Upper lobe of right lung (tissue), 1 donor: ENCODE measurements around the gene C14orf132. TPM values are rescaled to one million over a fixed set of nuclear protein-coding genes. Genes with fewer than 3 reads are reported as not detected.
A peak's percentile ranks its signal among the peaks of the same experiment; 100 is the strongest.

Source experiments
- ATAC-seq: fragments of 200-7000 bp; cut with Tn5 transposase; one replicate; pipeline ENCODE4 v1.9.1; 2020; ENCODE audit warnings: mild to moderate bottlenecking, moderate library complexity
- DNase-seq: peaks from one replicate; pipeline ENCODE4 v3.0.0-alpha.2; 2020
- H3K27ac ChIP-seq: fragments of 200-600 bp; one replicate; pipeline ENCODE4 v1.8.0; 2022
- H3K27me3 ChIP-seq: fragments of 200-600 bp; one replicate; pipeline ENCODE4 v1.8.0; 2022; ENCODE audit warnings: mild to moderate bottlenecking
- H3K36me3 ChIP-seq: fragments of 200-600 bp; one replicate; pipeline ENCODE4 v1.8.0; 2022
- H3K4me1 ChIP-seq: fragments of 200-600 bp; one replicate; pipeline ENCODE4 v1.8.0; 2022
- H3K4me3 ChIP-seq: fragments of 200-600 bp; one replicate; pipeline ENCODE4 v1.8.0; 2022; ENCODE audit warnings: mild to moderate bottlenecking
- H3K9me3 ChIP-seq: fragments of 200-600 bp; one replicate; pipeline ENCODE4 v1.8.0; 2022
- intact Hi-C: fragments of 100-400 bp; cut with DNase I; formaldehyde crosslinking; loops from one replicate; pipeline ENCODE4 v1.11.0; 2022
- total RNA-seq: library from RNA; stranded (reverse); fragmentation: NEBNext Ultra II Directional; extraction: Animal tissue kit (Norgen Biotek cat#: 25700); gene quantifications from one replicate; pipeline ENCODE4 v1.2.1, GENCODE V29; 2021
- TF ChIP-seq, protein P1 (sequence below): fragments of 200-600 bp; IDR thresholded peaks from one replicate; pipeline ENCODE4 v1.8.0; 2022; ENCODE audit warnings: antibody characterized with exemption
- donor health status: DM: no; HTN: yes; CAD: no; lungs with severe emphysema.

C14orf132 gene
- total RNA-seq, 1 donor from 2014 or later: 63.1 TPM

DNA sequence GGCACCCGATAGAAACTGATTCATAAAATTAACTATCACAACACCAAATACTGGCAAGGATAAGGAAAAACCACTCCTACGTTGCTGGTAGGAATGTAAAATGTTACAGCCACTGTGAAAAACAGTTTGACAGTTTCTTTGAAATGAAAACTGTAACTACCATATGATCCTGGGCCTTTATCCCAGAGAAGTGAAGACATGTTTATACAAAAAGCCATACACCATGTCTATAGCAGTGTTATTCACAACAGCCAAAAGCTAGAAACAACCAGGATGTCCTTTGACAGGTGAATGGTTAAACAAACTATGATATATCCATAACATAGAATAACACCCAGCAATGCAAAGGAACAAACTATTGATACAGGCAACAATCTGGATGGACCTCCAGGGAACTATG lies 3.7 kb upstream of the C14orf132 start:
- Histone ChIP-seq H3K4me1 (peaks cover 15% of the 10 kb centered on the region), H3K27me3 (no peaks in the 10 kb centered on the region), H3K4me3 (no peak overlapping the region), H3K27ac (no peak overlapping the region), H3K9me3 (no peaks in the 10 kb centered on the region), H3K36me3 (no peaks in the 10 kb centered on the region)
- DNase-seq: no peak
- intact Hi-C loops: no loop called here
- no peak for ATAC-seq
- TF ChIP-seq, protein P1, sequence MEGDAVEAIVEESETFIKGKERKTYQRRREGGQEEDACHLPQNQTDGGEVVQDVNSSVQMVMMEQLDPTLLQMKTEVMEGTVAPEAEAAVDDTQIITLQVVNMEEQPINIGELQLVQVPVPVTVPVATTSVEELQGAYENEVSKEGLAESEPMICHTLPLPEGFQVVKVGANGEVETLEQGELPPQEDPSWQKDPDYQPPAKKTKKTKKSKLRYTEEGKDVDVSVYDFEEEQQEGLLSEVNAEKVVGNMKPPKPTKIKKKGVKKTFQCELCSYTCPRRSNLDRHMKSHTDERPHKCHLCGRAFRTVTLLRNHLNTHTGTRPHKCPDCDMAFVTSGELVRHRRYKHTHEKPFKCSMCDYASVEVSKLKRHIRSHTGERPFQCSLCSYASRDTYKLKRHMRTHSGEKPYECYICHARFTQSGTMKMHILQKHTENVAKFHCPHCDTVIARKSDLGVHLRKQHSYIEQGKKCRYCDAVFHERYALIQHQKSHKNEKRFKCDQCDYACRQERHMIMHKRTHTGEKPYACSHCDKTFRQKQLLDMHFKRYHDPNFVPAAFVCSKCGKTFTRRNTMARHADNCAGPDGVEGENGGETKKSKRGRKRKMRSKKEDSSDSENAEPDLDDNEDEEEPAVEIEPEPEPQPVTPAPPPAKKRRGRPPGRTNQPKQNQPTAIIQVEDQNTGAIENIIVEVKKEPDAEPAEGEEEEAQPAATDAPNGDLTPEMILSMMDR: no peak

DNA sequence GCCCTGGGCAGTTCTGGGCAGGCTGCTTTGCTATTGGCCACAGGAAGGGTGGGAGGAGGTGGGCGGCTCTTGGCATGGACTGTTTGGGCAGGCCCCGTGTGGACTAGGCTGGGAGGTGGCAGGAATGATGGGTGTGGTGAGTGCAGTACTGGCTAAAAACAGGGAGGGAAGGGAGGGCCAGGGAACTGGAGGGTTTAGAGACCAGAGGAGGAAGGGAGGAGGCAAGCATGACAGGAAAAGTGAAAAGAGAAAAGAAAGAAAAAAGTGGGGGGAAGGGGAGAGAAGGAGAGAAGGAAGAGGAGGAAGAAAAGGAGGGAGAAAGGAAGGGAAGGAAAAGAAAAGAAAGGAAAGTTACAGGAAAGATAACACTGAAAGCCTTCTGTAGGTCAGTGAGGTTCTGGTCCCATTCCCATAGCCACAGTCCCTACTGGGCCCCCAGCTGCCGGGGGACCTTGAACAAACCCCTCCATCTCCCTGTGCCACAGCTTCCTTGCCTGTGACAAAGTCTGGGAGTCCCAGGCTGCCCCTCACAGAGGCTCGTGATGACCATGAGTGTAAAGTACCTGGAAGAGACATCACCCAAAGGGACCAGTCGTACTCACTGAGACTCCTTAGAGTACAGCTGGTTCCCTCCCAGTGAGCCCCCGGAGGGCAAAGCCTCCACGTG lies 1.1 kb upstream of the C14orf132 start:
- ATAC-seq (peak; percentile 85), DNase-seq (peak; percentile 88)
- no peaks in the 10 kb centered on the region for H3K27me3 ChIP-seq
- H3K36me3 ChIP-seq: no peaks in the 10 kb centered on the region
- intact Hi-C loops: no loop called here
- TF ChIP-seq, protein P1: no peak
- no peaks in the 10 kb centered on the region for H3K9me3 ChIP-seq
- H3K27ac ChIP-seq: peak overlapping the region; percentile 39
- H3K4me3 ChIP-seq: no peak overlapping the region
- H3K4me1 ChIP-seq: peaks cover 30% of the 10 kb centered on the region

DNA sequence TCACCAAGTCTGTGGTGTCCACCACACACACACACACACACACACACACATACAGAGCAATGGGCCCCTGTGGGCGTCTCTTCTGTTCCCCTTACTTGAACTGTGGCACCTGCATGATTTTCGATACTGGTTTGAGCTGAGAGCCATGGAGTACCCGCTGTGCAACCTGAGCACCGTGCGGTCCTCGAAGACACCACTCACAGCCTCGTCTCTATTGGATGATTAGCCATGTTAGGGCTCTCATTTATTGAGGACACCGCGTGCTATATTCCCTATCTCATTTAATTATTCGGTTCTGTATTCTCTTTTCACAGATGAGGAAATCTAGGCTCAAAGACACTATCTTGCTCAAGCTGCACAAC lies 623 bp upstream of the C14orf132 start:
- no peak for ATAC-seq
- DNase-seq: no peak
- H3K27me3 ChIP-seq: no peaks in the 10 kb centered on the region
- intact Hi-C loops: no loop called here
- H3K9me3 ChIP-seq: no peaks in the 10 kb centered on the region
- TF ChIP-seq, protein P1: no peak
- peak overlapping the region; percentile 79 for H3K27ac ChIP-seq
- peaks cover 30% of the 10 kb centered on the region for H3K4me1 ChIP-seq
- H3K4me3 ChIP-seq: peak overlapping the region; percentile 83
- H3K36me3 ChIP-seq: no peaks in the 10 kb centered on the region

DNA sequence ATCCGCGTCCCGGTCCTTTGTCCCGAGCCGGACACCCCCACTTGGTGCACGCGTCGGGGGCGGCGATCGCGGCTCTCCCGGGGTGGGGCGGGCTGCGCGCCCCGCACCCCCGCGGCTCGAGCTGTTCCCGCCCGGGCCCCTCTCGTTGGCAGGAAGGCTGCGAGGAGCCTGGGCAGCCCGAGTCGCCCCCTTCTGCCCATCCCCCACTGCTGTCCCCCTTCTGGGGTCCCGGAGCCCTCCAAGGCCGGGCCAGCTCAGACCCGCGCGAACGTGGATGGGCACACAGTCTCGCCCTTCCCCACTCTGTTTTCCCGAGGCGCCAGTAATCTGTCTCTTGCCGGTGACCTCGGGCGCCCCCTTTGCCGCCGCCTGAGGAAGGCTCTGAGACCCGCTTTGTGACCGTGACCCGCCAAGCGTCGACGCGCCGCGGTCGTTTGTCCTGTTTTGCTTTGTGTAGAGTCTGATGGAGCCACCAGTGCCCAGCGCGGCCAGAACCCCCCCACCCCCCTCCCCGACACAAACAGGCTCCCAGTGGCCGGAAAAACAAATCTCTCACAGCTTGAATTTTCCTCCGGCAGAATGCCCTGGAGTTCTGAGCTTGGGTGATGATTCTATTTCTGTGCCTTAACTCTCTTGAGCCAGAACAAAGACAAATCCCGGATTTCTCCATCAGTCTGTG lies 610 bp downstream of the C14orf132 start:
- ATAC-seq: peak; percentile 24
- peak overlapping the region; percentile 83 for H3K4me3 ChIP-seq
- H3K4me1 ChIP-seq: peaks cover 30% of the 10 kb centered on the region
- no peaks in the 10 kb centered on the region for H3K27me3 ChIP-seq
- intact Hi-C loops: no loop called here
- H3K36me3 ChIP-seq: no peaks in the 10 kb centered on the region
- H3K9me3 ChIP-seq: no peaks in the 10 kb centered on the region
- peak; percentile 73 for DNase-seq
- peak overlapping the region; percentile 79 for H3K27ac ChIP-seq
- TF ChIP-seq, protein P1: peak; percentile 11

DNA sequence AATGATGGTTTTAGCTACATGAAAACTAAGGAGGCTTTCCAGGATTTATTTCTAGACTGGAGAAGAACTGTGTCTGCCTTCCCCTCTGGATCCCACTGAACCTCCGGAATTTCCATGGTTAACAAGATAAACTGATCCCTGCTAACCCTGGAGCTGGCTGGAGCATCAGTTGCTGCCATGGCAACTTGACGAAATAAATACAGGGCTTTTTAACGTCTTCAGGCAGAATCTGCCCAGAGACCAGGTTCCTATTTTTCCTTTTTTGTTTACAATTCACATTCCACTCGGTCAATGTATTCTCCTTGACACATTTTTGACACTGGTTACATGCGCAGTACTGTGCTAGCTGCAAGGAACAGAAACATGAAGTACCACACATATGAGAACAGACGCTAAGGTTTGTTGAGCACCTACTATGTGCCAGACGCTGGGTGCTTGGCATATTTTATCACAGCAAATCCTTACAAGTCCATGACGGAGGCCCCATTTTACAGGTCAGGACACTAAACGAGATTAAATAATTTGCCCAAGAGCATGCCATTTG lies 1.7 kb downstream of the C14orf132 start:
- Histone ChIP-seq H3K4me3 (peak overlapping the region; percentile 83), H3K27ac (peak overlapping the region; percentile 55), H3K27me3 (no peaks in the 10 kb centered on the region), H3K4me1 (peaks cover 30% of the 10 kb centered on the region), H3K9me3 (no peaks in the 10 kb centered on the region), H3K36me3 (no peaks in the 10 kb centered on the region)
- intact Hi-C loops: no loop called here
- TF ChIP-seq, protein P1: no peak
- DNase-seq: no peak
- ATAC-seq: no peak
